ENCODE results near the gene UTP20.

DNA sequence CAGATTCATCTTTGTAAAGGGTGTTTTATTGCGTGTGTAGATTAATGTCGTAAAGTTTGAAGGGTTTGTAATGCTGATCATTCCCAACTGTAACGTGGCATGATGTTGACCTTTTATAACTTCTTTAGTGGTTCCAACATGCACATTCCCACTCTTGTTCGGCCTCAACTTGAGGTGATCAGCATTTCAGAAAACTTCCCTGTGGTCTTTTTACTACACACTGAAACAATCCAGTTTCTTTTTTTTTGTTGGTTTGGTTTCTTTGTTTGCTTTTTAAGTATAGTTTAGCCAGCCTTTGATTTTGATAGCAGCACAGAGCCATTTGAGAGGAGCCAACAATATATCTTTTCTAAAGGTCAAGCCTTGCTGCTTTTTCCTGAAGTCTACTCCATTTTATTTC, 22.8 kb downstream of the UTP20 start:
- TF ChIP-seq, protein P1, sequence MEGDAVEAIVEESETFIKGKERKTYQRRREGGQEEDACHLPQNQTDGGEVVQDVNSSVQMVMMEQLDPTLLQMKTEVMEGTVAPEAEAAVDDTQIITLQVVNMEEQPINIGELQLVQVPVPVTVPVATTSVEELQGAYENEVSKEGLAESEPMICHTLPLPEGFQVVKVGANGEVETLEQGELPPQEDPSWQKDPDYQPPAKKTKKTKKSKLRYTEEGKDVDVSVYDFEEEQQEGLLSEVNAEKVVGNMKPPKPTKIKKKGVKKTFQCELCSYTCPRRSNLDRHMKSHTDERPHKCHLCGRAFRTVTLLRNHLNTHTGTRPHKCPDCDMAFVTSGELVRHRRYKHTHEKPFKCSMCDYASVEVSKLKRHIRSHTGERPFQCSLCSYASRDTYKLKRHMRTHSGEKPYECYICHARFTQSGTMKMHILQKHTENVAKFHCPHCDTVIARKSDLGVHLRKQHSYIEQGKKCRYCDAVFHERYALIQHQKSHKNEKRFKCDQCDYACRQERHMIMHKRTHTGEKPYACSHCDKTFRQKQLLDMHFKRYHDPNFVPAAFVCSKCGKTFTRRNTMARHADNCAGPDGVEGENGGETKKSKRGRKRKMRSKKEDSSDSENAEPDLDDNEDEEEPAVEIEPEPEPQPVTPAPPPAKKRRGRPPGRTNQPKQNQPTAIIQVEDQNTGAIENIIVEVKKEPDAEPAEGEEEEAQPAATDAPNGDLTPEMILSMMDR (IDR thresholded peaks at IDR 0.05): no peak
- TF ChIP-seq POLR2AphosphoS5 (IDR thresholded peaks at IDR 0.05): no peak
